ENCODE measurements around the gene PTPRJ.

PTPRJ gene

GRCh38 chr11:47991266-47991830, 11.0 kb downstream of the PTPRJ start:
- intact Hi-C loops (cut with DNase I) = no loop called here
- DNase-seq = no peak

GRCh38 chr11:47991894-47992293, 11.5 kb downstream of the PTPRJ start:
- intact Hi-C loops (cut with DNase I) = no loop called here

GRCh38 chr11:47992959-47993820, 12.8 kb downstream of the PTPRJ start:
- intact Hi-C loops (cut with DNase I) = no loop called here
- DNase-seq = no peak

More at GRCh38 chr11:47991894-47992293, 11.5 kb downstream of the PTPRJ start:
- no peak for DNase-seq

GRCh38 chr11:47994417-47994816, 14.1 kb downstream of the PTPRJ start:
- no peak for DNase-seq
- intact Hi-C loops (cut with DNase I) = no loop called here

- no peak for DNase-seq
- intact Hi-C loops (cut with DNase I) = no loop called here
Measured at GRCh38 chr11:47995360-47995769, 15.0 kb downstream of the PTPRJ start.

- intact Hi-C loops (cut with DNase I) = no loop called here
- DNase-seq = no peak
Measured at GRCh38 chr11:47997063-47998053, 17.0 kb downstream of the PTPRJ start.

GRCh38 chr11:47998345-47998732, 18.0 kb downstream of the PTPRJ start:
- intact Hi-C loops (cut with DNase I) = no loop called here
- DNase-seq = no peak

GRCh38 chr11:47998733-47999359, 18.5 kb downstream of the PTPRJ start:
- no peak for DNase-seq

GRCh38 chr11:48000432-48000831, 20.1 kb downstream of the PTPRJ start:
- intact Hi-C loops (cut with DNase I) = no loop called here
- DNase-seq = no peak

More at GRCh38 chr11:47998733-47999359, 18.5 kb downstream of the PTPRJ start:
- intact Hi-C loops (cut with DNase I) = no loop called here

- DNase-seq = no peak
Measured at GRCh38 chr11:48001438-48002021, 21.2 kb downstream of the PTPRJ start.

GRCh38 chr11:48002561-48002960, 22.2 kb downstream of the PTPRJ start:
- no peak for DNase-seq
- intact Hi-C loops (cut with DNase I) = no loop called here

More at GRCh38 chr11:48001438-48002021, 21.2 kb downstream of the PTPRJ start:
- intact Hi-C loops (cut with DNase I) = no loop called here

- intact Hi-C loops (cut with DNase I) = no loop called here
- DNase-seq = no peak
Measured at GRCh38 chr11:48003926-48004325, 23.6 kb downstream of the PTPRJ start.

GRCh38 chr11:48004456-48004855, 24.1 kb downstream of the PTPRJ start:
- no peak for DNase-seq
- intact Hi-C loops (cut with DNase I) = no loop called here

- intact Hi-C loops (cut with DNase I) = no loop called here
- DNase-seq = no peak
Measured at GRCh38 chr11:48005136-48005535, 24.8 kb downstream of the PTPRJ start.

- no peak for DNase-seq
- intact Hi-C loops (cut with DNase I) = no loop called here
Measured at GRCh38 chr11:48005831-48006270, 25.5 kb downstream of the PTPRJ start.

GRCh38 chr11:48006301-48006992, 26.1 kb downstream of the PTPRJ start:
- intact Hi-C loops (cut with DNase I) = no loop called here
- no peak for DNase-seq

GRCh38 chr11:48007677-48008076, 27.3 kb downstream of the PTPRJ start:
- intact Hi-C loops (cut with DNase I) = no loop called here
- no peak for DNase-seq

GRCh38 chr11:48008951-48009270, 28.6 kb downstream of the PTPRJ start:
- intact Hi-C loops (cut with DNase I) = no loop called here
- no peak for DNase-seq
